ENCODE measurements around the gene PNPLA7.

The PNPLA7 gene

DNA sequence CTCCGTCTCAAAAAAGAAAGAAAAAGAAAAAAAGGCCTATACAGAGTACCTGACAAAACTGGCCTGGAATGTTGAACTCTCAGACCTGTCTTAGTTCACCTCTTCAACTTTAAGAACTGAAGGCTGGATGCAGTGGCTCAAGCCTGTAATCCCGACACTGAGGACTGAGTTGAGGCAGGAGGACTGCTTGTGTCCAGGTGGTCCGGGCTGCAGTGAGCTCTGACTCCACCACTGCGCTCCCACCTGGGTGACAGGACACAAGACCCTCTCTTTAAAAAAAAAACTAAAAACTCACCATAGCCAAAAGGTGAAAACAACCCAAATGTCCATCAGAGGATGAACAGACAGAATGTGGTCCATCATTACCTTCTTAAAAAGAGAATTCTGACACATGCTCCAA, 7.9 kb upstream of the PNPLA7 start:
- H3K23ac ChIP-seq (ENCODE audit: low read length in 2 of 2) = no peak overlapping the region
- H2BK120ac ChIP-seq (ENCODE audit: low read depth, low read length) = no peak overlapping the region
- no peak overlapping the region for H2BK15ac ChIP-seq (ENCODE audit: low read depth, poor library complexity, severe bottlenecking)
- H3K27me3 ChIP-seq (ENCODE audit: control insufficient read depth in 1 of 2, insufficient read depth in 1 of 2, low read length in 2 of 2) = no peaks in the 10 kb centered on the region
- H2AK5ac ChIP-seq (ENCODE audit: low read length, severe bottlenecking) = no peak overlapping the region
- no peak overlapping the region for H4K8ac ChIP-seq (ENCODE audit: low read length)
- H3K9me3 ChIP-seq (ENCODE audit: control insufficient read depth, low read length) = no peaks in the 10 kb centered on the region
- peaks cover 1% of the 10 kb centered on the region for H3K4me1 ChIP-seq (ENCODE audit: control insufficient read depth, insufficient read depth, low read depth, low read length)
- no peak overlapping the region for H2AFZ ChIP-seq (ENCODE audit: low read depth, low read length)
- H3K27ac ChIP-seq (ENCODE audit: low read length, poor library complexity, severe bottlenecking) = no peak overlapping the region
- H2BK12ac ChIP-seq (ENCODE audit: low read length in 2 of 2) = no peak overlapping the region
- peaks cover 61 to 64% of the 10 kb centered on the region in 2 experiments for H3K36me3 ChIP-seq (ENCODE audit: control insufficient read depth in 1 of 2, insufficient read depth in 2 of 2, low read depth in 1 of 2, low read length in 2 of 2)
- H2BK5ac ChIP-seq (ENCODE audit: low read depth, low read length, poor library complexity, severe bottlenecking) = no peak overlapping the region
- H3K14ac ChIP-seq (ENCODE audit: low read length in 2 of 2) = no peak overlapping the region
- H4K91ac ChIP-seq (ENCODE audit: low read length) = no peak overlapping the region
- no peak overlapping the region for H3K18ac ChIP-seq (ENCODE audit: low read depth in 1 of 2, low read length in 2 of 2)
- H3K4me3 ChIP-seq (ENCODE audit: insufficient read depth in 1 of 2, low read depth in 1 of 2, low read length in 2 of 2) = no peak overlapping the region
- WGBS = 95% methylated on average over 3 of the region's 4 CpGs
- no peak overlapping the region for H3K4ac ChIP-seq (ENCODE audit: low read depth in 1 of 2, low read length in 2 of 2)
- H3K79me1 ChIP-seq (replicated peaks; ENCODE audit: low read length, poor library complexity, severe bottlenecking) = peaks cover 30% of the 10 kb centered on the region
- H3K4me2 ChIP-seq (ENCODE audit: low read length, poor library complexity, severe bottlenecking) = no peak overlapping the region
- DNase-seq = no peak
- no peak overlapping the region for H3K9ac ChIP-seq (ENCODE audit: low read length)

DNA sequence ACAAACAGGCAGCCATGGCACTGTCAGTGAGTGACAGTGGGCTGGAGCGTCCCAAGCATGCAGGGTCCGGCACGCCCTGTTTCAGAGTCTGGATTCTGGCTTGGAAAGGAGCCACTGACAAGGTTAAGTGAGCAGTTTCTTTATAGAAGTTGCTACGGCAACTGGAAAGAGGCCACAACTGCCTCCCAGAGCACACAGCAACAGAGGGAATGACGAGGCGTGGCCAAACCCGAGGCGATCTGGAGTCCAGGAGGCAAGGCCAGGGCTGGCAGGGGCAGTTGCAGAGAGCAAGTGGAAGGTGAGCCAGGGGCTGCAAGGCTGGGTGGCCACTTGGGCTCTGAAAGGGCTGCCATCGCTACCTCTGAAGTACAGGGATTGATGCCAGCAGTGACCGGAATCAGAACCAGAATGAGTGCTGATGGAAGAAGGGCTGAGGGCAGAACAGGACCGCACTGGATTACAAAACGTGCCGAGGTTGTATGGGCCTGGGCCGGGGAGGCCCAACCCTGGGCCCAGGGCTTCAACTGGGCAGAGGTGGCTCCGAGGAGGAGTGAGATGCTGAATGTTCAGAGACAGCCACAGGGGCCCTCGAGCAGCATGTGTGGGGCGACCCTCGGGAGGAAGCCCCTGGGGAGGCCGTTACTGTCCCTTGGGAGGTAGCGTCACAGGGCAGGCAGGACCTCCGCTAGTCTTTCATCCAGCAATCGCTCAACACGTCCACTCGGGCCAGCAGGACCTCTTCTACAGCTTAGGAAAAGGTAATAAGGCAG, 6.1 kb upstream of the PNPLA7 start:
- Histone ChIP-seq H3K9me3 (ENCODE audit: control insufficient read depth, low read length) (no peaks in the 10 kb centered on the region), H2BK120ac (ENCODE audit: low read depth, low read length) (no peak overlapping the region), H2BK15ac (ENCODE audit: low read depth, poor library complexity, severe bottlenecking) (no peak overlapping the region), H3K4me2 (ENCODE audit: low read length, poor library complexity, severe bottlenecking) (no peak overlapping the region), H4K91ac (ENCODE audit: low read length) (no peak overlapping the region), H3K18ac (ENCODE audit: low read depth in 1 of 2, low read length in 2 of 2) (no peak overlapping the region), H4K8ac (ENCODE audit: low read length) (no peak overlapping the region), H3K23ac (ENCODE audit: low read length in 2 of 2) (no peak overlapping the region), H3K14ac (ENCODE audit: low read length in 2 of 2) (no peak overlapping the region), H3K4me1 (ENCODE audit: control insufficient read depth, insufficient read depth, low read depth, low read length) (peaks cover 8% of the 10 kb centered on the region), H3K4ac (ENCODE audit: low read depth in 1 of 2, low read length in 2 of 2) (no peak overlapping the region), H2AK5ac (ENCODE audit: low read length, severe bottlenecking) (no peak overlapping the region), H3K27ac (ENCODE audit: low read length, poor library complexity, severe bottlenecking) (no peak overlapping the region), H3K36me3 (ENCODE audit: control insufficient read depth in 1 of 2, insufficient read depth in 2 of 2, low read depth in 1 of 2, low read length in 2 of 2) (peaks cover 53 to 54% of the 10 kb centered on the region in 2 experiments), H3K27me3 (ENCODE audit: control insufficient read depth in 1 of 2, insufficient read depth in 1 of 2, low read length in 2 of 2) (no peaks in the 10 kb centered on the region), H2BK5ac (ENCODE audit: low read depth, low read length, poor library complexity, severe bottlenecking) (no peak overlapping the region), H3K9ac (ENCODE audit: low read length) (no peak overlapping the region), H3K4me3 (ENCODE audit: insufficient read depth in 1 of 2, low read depth in 1 of 2, low read length in 2 of 2) (no peak overlapping the region), H2BK12ac (ENCODE audit: low read length in 2 of 2) (no peak overlapping the region), H3K79me1 (replicated peaks; ENCODE audit: low read length, poor library complexity, severe bottlenecking) (peaks cover 28% of the 10 kb centered on the region), H2AFZ (ENCODE audit: low read depth, low read length) (no peak overlapping the region)
- DNase-seq = no peak
- 91% methylated on average over 24 of the region's 24 CpGs for WGBS

DNA sequence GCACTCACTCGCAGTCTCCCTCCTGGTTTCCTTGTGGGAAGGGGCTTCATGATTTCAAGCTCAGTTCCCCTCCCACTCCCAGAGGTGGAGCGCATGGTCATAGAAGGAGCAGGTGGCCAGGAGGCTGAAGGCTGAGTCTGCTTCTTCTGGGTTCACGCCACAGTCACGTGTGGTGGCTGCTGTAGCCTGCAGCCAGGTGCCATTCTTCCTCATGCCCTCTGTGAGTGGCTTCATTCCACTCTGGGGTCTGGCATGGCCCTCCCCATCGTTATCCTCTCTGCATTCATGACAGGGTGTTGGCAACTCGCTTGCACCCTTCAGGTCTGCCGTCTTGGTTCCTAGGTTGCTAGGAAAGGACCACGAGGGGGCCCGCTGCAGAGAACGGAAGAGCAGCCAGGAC, 5.0 kb upstream of the PNPLA7 start:
- peak overlapping the region; percentile 41 for H4K91ac ChIP-seq (ENCODE audit: low read length)
- DNase-seq = no peak
- no peak overlapping the region for H2BK5ac ChIP-seq (ENCODE audit: low read depth, low read length, poor library complexity, severe bottlenecking)
- H3K79me1 ChIP-seq (replicated peaks; ENCODE audit: low read length, poor library complexity, severe bottlenecking) = peaks cover 27% of the 10 kb centered on the region
- no peak overlapping the region for H2AK5ac ChIP-seq (ENCODE audit: low read length, severe bottlenecking)
- H3K27ac ChIP-seq (ENCODE audit: low read length, poor library complexity, severe bottlenecking) = no peak overlapping the region
- peaks cover 48 to 54% of the 10 kb centered on the region in 2 experiments for H3K36me3 ChIP-seq (ENCODE audit: control insufficient read depth in 1 of 2, insufficient read depth in 2 of 2, low read depth in 1 of 2, low read length in 2 of 2)
- WGBS = 96% methylated on average over 10 of the region's 10 CpGs
- peak overlapping the region; percentile 9 for H4K8ac ChIP-seq (ENCODE audit: low read length)
- no peak overlapping the region for H3K23ac ChIP-seq (ENCODE audit: low read length in 2 of 2)
- no peak overlapping the region for H2BK120ac ChIP-seq (ENCODE audit: low read depth, low read length)
- no peak overlapping the region for H3K14ac ChIP-seq (ENCODE audit: low read length in 2 of 2)
- peaks cover 13% of the 10 kb centered on the region for H3K4me1 ChIP-seq (ENCODE audit: control insufficient read depth, insufficient read depth, low read depth, low read length)
- no peak overlapping the region for H3K18ac ChIP-seq (ENCODE audit: low read depth in 1 of 2, low read length in 2 of 2)
- no peak overlapping the region for H2AFZ ChIP-seq (ENCODE audit: low read depth, low read length)
- no peaks in the 10 kb centered on the region for H3K27me3 ChIP-seq (ENCODE audit: control insufficient read depth in 1 of 2, insufficient read depth in 1 of 2, low read length in 2 of 2)
- H3K4ac ChIP-seq (ENCODE audit: low read depth in 1 of 2, low read length in 2 of 2) = no peak overlapping the region
- H2BK15ac ChIP-seq (ENCODE audit: low read depth, poor library complexity, severe bottlenecking) = no peak overlapping the region
- H3K4me2 ChIP-seq (ENCODE audit: low read length, poor library complexity, severe bottlenecking) = no peak overlapping the region
- no peak overlapping the region for H2BK12ac ChIP-seq (ENCODE audit: low read length in 2 of 2)
- H3K4me3 ChIP-seq (ENCODE audit: insufficient read depth in 1 of 2, low read depth in 1 of 2, low read length in 2 of 2) = no peak overlapping the region
- no peaks in the 10 kb centered on the region for H3K9me3 ChIP-seq (ENCODE audit: control insufficient read depth, low read length)
- H3K9ac ChIP-seq (ENCODE audit: low read length) = no peak overlapping the region

DNA sequence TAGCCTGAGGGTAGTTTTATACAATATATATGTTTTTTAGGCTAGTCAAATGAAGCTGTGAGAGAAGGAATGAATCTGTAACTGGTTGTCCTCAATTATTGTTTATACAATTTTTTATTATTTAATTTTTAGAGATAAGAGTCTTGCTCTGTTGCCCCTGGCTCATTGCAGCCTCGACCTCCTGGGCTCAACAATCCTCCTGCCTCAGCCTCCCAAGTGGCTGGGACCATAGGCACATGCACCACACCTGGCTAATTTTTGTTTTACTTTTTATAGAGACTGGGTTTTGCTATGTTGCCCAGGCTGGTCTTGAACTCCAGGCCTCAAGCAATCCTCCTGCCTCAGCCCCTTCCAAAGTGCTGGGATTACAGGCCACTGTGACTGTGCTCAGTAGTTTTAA, 4.1 kb upstream of the PNPLA7 start:
- Histone ChIP-seq H3K4me1 (ENCODE audit: control insufficient read depth, insufficient read depth, low read depth, low read length) (peaks cover 16% of the 10 kb centered on the region), H3K4me3 (ENCODE audit: insufficient read depth in 1 of 2, low read depth in 1 of 2, low read length in 2 of 2) (no peak overlapping the region)
- 83% methylated on average over 1 of the region's 1 CpG for WGBS

More for the DNA sequence above, 4.1 kb upstream of the PNPLA7 start:
- Histone ChIP-seq H3K79me1 (replicated peaks; ENCODE audit: low read length, poor library complexity, severe bottlenecking) (peaks cover 25% of the 10 kb centered on the region), H2BK12ac (ENCODE audit: low read length in 2 of 2) (no peak overlapping the region), H2AK5ac (ENCODE audit: low read length, severe bottlenecking) (no peak overlapping the region), H2BK15ac (ENCODE audit: low read depth, poor library complexity, severe bottlenecking) (no peak overlapping the region), H2AFZ (ENCODE audit: low read depth, low read length) (no peak overlapping the region), H3K27me3 (ENCODE audit: control insufficient read depth in 1 of 2, insufficient read depth in 1 of 2, low read length in 2 of 2) (no peaks in the 10 kb centered on the region), H2BK120ac (ENCODE audit: low read depth, low read length) (no peak overlapping the region), H3K4me2 (ENCODE audit: low read length, poor library complexity, severe bottlenecking) (no peak overlapping the region), H3K18ac (ENCODE audit: low read depth in 1 of 2, low read length in 2 of 2) (no peak overlapping the region), H3K9me3 (ENCODE audit: control insufficient read depth, low read length) (no peaks in the 10 kb centered on the region), H3K36me3 (ENCODE audit: control insufficient read depth in 1 of 2, insufficient read depth in 2 of 2, low read depth in 1 of 2, low read length in 2 of 2) (peaks cover 44 to 51% of the 10 kb centered on the region in 2 experiments), H3K27ac (ENCODE audit: low read length, poor library complexity, severe bottlenecking) (no peak overlapping the region), H3K9ac (ENCODE audit: low read length) (no peak overlapping the region), H2BK5ac (ENCODE audit: low read depth, low read length, poor library complexity, severe bottlenecking) (no peak overlapping the region), H3K4ac (ENCODE audit: low read depth in 1 of 2, low read length in 2 of 2) (no peak overlapping the region), H3K14ac (ENCODE audit: low read length in 2 of 2) (no peak overlapping the region), H4K8ac (ENCODE audit: low read length) (no peak overlapping the region), H4K91ac (ENCODE audit: low read length) (no peak overlapping the region), H3K23ac (ENCODE audit: low read length in 2 of 2) (no peak overlapping the region)
- no peak for DNase-seq

Data from mesenchymal stem cell (in vitro differentiated cells and primary cell).